Esophagus muscularis mucosa (tissue), 4 donors: ENCODE measurements around the gene MEIOB. TPM values are rescaled to one million over a fixed set of nuclear protein-coding genes. Genes with fewer than 3 reads are reported as not detected.

Source experiments
- DNase-seq: peaks from one replicate; pipeline ENCODE4 v3.0.0-alpha.2; 2017; ENCODE audit errors: extremely low spot score
- H3K27ac ChIP-seq, 4 donors: fragments of 200-600 bp; sonication (generic); replicated peaks in 1 of 4; 1 replicate in 3 of 4; 2 replicates in 1 of 4; pipeline ENCODE4 v1.5.1; 2016 to 2019; ENCODE audit warnings: mild to moderate bottlenecking in 1 of 4
- H3K27me3 ChIP-seq, 4 donors: fragments of 200-600 bp; sonication (generic); one replicate each; pipeline versions ENCODE4 v1.5.1 to v1.6.0; 2016 to 2019
- H3K36me3 ChIP-seq, 4 donors: fragments of 200-600 bp; sonication (generic); one replicate each; pipeline ENCODE4 v1.5.1; 2016 to 2019
- H3K4me1 ChIP-seq, 4 donors: fragments of 200-600 bp; sonication (generic); one replicate each; pipeline ENCODE4 v1.5.1; 2016 to 2019
- H3K4me3 ChIP-seq, 4 donors: fragments of 200-600 bp; sonication (generic); 1 replicate in 2 of 4; 2 replicates in 2 of 4; pipeline ENCODE4 v1.5.1; 2016 to 2019; ENCODE audit warnings: mild to moderate bottlenecking in 4 of 4, moderate library complexity in 1 of 4
- H3K9me3 ChIP-seq, 4 donors: fragments of 200-600 bp; sonication (generic); 1 replicate in 3 of 4; 2 replicates in 1 of 4; pipeline ENCODE4 v1.5.1; 2016 to 2019
- EP300 ChIP-seq: sonication (generic); formaldehyde crosslinking; IDR thresholded peaks from one replicate; pipeline ENCODE4 v1.6.1; 2017; ENCODE audit warnings: antibody characterized with exemption
- POLR2A ChIP-seq: fragments of 450-650 bp; IDR thresholded peaks from one replicate; pipeline ENCODE4 v1.6.1; 2017; ENCODE audit warnings: antibody characterized with exemption, moderate library complexity, mild to moderate bottlenecking, low read depth
- POLR2AphosphoS5 ChIP-seq, 2 donors: sonication (generic); formaldehyde crosslinking; IDR thresholded peaks; one replicate each; pipeline ENCODE4 v1.6.1; 2017; ENCODE audit warnings: antibody characterized with exemption in 2 of 2
- WGBS: methylation state at CpG from one replicate; pipeline ENCODE4 v1.1.5; 2018; 5-methylcytosine and 5-hydroxymethylcytosine counted together
- intact Hi-C: fragments of 100-400 bp; cut with DNase I; formaldehyde crosslinking; loops from one replicate; pipeline ENCODE4 v1.15.1; 2023
- total RNA-seq, 4 donors: library from RNA; depleted of rRNA; stranded (reverse); fragments of >200 nt; gene quantifications; one replicate each; pipeline versions ENCODE4 v1.1.0 to v1.2.1, GENCODE V29; 2016
- TF ChIP-seq, protein P1 (sequence below), 3 experiments: fragments of 200-600 bp in 2 of 3; fragments of 450-650 bp in 1 of 3; sonication (generic) in 2 of 3; IDR thresholded peaks; one replicate each; pipeline ENCODE4 v1.5.1; 2017 to 2019; ENCODE audit warnings: antibody characterized with exemption in 3 of 3, mild to moderate bottlenecking in 2 of 3, moderate library complexity in 1 of 3

Gene MEIOB
- total RNA-seq, 4 donors from 2014 or later, result not detected

DNA sequence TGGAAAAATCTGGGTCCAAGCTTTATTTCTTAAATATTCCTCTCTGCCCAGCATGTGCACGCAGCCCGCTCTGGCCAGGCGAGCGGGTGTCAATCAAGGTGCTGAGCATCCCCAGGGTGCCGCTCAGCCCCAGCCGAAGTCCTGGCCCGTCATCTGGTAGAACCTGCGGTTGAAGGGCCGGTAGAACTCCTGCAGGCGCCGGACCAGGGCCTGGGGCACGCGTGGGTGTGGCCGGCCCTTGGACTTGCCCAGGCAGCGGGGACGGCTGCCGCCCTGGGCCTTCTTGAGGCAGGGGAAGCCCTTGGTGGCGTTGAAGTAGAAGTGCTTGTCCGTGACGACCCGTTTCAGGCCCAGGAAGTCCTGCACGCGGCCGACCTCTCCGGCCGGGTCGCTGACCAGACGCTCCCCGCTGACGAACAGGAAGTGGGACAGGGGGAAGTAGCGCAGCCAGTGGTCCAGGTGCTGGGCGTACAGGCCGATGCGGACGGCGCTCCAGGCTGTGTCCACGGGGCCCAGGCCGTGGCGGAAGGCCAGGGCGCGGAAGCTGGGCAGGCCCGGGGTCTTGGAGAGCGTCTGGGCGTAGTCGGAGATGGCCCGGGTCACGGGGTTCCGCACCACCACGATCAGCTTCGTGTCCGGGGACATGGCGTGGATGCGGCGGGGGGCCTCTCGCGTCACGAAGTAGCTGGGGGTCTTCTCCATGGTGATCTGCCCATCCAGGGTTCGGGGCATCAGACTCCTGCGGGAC, 39.7 kb upstream of the MEIOB start:
- no peak overlapping the region for H3K27ac ChIP-seq
- H3K36me3 ChIP-seq, result no peaks in the 10 kb centered on the region
- H3K4me3 ChIP-seq, result no peak overlapping the region
- DNase-seq, result no peak
- 88% methylated on average over 29 of the region's 59 CpGs for WGBS
- H3K27me3 ChIP-seq, result peaks cover 0 to 88% (median 7%) of the 10 kb centered on the region in 4 donors
- intact Hi-C loops, result no loop called here
- no peak for TF ChIP-seq EP300
- TF ChIP-seq POLR2A, result no peak
- TF ChIP-seq POLR2AphosphoS5 (IDR thresholded peaks at IDR 0.05), result no peak
- TF ChIP-seq, protein P1, sequence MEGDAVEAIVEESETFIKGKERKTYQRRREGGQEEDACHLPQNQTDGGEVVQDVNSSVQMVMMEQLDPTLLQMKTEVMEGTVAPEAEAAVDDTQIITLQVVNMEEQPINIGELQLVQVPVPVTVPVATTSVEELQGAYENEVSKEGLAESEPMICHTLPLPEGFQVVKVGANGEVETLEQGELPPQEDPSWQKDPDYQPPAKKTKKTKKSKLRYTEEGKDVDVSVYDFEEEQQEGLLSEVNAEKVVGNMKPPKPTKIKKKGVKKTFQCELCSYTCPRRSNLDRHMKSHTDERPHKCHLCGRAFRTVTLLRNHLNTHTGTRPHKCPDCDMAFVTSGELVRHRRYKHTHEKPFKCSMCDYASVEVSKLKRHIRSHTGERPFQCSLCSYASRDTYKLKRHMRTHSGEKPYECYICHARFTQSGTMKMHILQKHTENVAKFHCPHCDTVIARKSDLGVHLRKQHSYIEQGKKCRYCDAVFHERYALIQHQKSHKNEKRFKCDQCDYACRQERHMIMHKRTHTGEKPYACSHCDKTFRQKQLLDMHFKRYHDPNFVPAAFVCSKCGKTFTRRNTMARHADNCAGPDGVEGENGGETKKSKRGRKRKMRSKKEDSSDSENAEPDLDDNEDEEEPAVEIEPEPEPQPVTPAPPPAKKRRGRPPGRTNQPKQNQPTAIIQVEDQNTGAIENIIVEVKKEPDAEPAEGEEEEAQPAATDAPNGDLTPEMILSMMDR (IDR thresholded peaks at IDR 0.05), result no peak
- no peaks in the 10 kb centered on the region for H3K9me3 ChIP-seq
- no peaks in the 10 kb centered on the region for H3K4me1 ChIP-seq

DNA sequence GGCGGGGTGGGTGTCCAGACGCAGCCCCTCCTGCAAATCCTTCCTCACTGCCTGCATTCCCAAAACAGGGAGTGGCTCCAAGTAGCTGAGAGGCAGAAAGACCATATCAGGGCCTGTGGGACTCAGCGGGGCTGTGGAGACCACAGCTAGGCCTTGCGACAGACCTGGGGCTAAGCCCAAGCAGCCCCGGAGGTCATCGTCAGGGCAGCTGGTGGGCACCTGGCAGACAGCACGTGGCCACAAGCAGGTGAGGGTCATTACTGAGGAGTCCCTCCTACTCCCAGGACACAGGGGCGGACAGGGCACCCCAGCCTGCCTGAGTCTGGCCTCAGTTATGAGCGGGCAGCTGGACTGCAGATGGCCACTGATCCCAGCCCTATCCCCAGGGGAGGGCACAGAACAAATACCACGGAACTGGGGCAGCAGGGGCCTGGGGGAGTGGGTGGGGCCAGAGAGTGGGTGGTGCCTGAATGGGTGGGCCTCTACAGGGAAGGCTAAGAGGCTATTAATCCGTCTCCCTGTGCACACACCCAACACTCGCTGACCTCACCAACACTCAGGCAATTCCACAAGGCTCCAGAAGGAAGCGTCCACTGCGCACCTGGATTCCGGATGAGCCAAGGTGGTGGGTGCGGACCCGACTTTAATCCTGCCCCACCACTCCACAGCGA, 37.7 kb upstream of the MEIOB start:
- no peak overlapping the region for H3K4me3 ChIP-seq
- intact Hi-C loops, result no loop called here
- H3K27me3 ChIP-seq, result peaks cover 0 to 88% (median 2%) of the 10 kb centered on the region in 4 donors
- no peaks in the 10 kb centered on the region for H3K9me3 ChIP-seq
- no peak for DNase-seq
- TF ChIP-seq POLR2AphosphoS5 (IDR thresholded peaks at IDR 0.05), result no peak
- no peak for TF ChIP-seq POLR2A
- TF ChIP-seq, protein P1 (IDR thresholded peaks at IDR 0.05), result no peak
- no peak for TF ChIP-seq EP300
- no peaks in the 10 kb centered on the region for H3K4me1 ChIP-seq
- no peak overlapping the region for H3K27ac ChIP-seq
- 79% methylated on average over 17 of the region's 18 CpGs for WGBS
- H3K36me3 ChIP-seq, result no peaks in the 10 kb centered on the region

- 60% methylated on average over 8 of the region's 9 CpGs for WGBS
- intact Hi-C loops, result no loop called here
- no peaks in the 10 kb centered on the region for H3K36me3 ChIP-seq
- no peak overlapping the region for H3K4me3 ChIP-seq
- H3K27me3 ChIP-seq, result peaks cover 0 to 88% (median 2%) of the 10 kb centered on the region in 4 donors
- no peak overlapping the region for H3K27ac ChIP-seq
- H3K4me1 ChIP-seq, result no peaks in the 10 kb centered on the region
- no peaks in the 10 kb centered on the region for H3K9me3 ChIP-seq
- DNase-seq, result no peak
- TF ChIP-seq EP300 (no peak), POLR2A (no peak), POLR2AphosphoS5 (IDR thresholded peaks at IDR 0.05) (no peak)
- TF ChIP-seq, protein P1 (IDR thresholded peaks at IDR 0.05), result no peak
These were observed 37.0 kb upstream of the MEIOB start for GRCh38 chr16:1908983-1909382.

DNA sequence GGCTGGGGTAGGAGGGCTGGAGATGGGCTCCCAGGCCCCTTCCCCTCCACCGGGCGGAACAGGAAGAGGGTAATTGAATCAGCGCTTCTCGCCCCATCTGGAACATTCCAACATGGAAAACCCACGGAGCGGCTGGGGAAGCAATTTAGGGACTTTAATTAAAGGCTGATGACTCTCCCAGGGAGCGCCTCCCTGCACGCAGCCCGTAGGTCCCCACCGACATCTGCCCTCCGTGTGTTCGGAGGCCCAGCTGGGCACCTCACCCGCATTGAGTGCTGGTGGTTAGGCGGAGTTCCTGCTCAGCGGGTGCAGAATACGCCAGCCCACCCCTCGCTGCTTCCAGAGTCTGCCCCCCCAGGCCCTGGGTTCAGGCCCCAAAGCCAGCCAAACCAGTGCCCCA, 36.2 kb upstream of the MEIOB start:
- intact Hi-C loops, result no loop called here
- Histone ChIP-seq H3K27me3 (peaks cover 0 to 88% (median 2%) of the 10 kb centered on the region in 4 donors), H3K4me3 (no peak overlapping the region), H3K36me3 (no peaks in the 10 kb centered on the region), H3K9me3 (no peaks in the 10 kb centered on the region), H3K27ac (no peak overlapping the region), H3K4me1 (no peaks in the 10 kb centered on the region)
- 76% methylated on average over 6 of the region's 17 CpGs for WGBS
- TF ChIP-seq EP300, result no peak
- DNase-seq, result no peak

DNA sequence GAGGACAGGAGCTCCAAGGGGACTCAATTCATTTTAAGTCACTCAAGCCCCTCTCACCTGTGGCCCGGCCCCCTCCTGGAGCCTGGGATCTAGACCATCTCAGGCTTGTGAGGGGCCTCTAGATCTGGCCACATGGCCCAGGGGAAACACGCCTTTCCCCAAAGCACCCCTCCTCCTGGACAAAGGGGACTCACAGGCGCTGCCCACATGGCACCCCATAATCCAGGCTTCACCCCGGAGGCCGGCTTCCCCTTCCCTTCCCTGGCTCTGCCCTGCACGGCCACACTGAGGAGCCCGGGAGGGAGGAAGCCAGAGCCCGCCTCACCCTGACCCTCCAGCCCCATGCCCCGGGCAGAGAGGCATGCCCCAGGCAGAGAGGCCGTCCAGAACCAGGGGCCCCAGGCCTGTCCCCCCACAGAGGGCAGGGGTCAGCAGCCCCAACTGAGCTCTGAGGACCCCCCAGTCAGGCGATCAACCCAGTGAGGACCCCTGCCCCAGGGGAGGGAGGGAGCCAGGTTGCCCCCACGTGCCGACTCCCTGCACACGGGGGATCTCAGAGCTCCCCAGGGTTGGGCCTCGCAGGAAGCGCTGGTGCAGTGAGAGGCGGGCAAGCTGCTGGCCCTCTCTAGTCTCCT, 35.4 kb upstream of the MEIOB start:
- intact Hi-C loops, result no loop called here
- peaks cover 0 to 90% (median 2%) of the 10 kb centered on the region in 4 donors for H3K27me3 ChIP-seq
- no peaks in the 10 kb centered on the region for H3K4me1 ChIP-seq
- H3K9me3 ChIP-seq, result no peaks in the 10 kb centered on the region
- DNase-seq, result no peak
- WGBS, result 73% methylated on average over 15 of the region's 17 CpGs
- no peaks in the 10 kb centered on the region for H3K36me3 ChIP-seq
- no peak overlapping the region for H3K4me3 ChIP-seq
- TF ChIP-seq POLR2AphosphoS5 (IDR thresholded peaks at IDR 0.05), result no peak
- TF ChIP-seq POLR2A, result no peak
- H3K27ac ChIP-seq, result no peak overlapping the region
